Islet precursor cell (in vitro differentiated cells): Measurements from ENCODE around the gene DNAH3.

Experiments
- DNase-seq: peaks from one replicate; pipeline ENCODE4 v3.0.0-alpha.2; 2018

The DNAH3 gene

DNA sequence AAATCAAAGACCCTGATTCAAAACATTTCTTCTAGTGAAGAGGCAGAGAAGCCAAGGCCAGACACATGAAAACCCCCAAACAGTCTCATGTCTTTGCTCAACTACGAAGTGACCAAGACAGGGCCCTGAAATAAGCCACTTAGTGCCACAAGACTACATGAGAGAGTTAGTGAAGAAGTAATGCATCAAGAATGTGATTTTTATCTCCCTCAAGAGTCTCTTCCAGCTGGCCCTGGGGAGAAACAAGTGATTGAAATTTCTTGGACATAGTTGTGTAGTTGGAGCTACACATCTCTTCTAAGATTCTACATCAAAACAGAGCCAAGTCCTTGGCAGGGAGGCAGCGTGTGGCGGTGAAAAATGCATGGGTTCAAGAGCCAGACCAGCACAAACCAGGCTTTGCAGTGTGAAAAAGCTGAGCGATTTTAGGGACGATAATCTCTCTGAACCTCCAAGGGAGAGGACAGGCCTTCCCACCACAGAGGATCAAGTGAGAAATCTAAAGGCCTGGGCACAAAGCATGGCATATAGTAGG lies 219.5 kb downstream of the DNAH3 start:
- DNase-seq, result peak; percentile 55

- no peak for DNase-seq
Measured at GRCh38 chr16:20930365-20930690, 220.3 kb downstream of the DNAH3 start.

- DNase-seq, result peak; percentile 64
Measured at GRCh38 chr16:20929676-20930364, 220.8 kb downstream of the DNAH3 start.

- DNase-seq, result no peak
Measured at GRCh38 chr16:20928774-20929411, 221.8 kb downstream of the DNAH3 start.

DNA sequence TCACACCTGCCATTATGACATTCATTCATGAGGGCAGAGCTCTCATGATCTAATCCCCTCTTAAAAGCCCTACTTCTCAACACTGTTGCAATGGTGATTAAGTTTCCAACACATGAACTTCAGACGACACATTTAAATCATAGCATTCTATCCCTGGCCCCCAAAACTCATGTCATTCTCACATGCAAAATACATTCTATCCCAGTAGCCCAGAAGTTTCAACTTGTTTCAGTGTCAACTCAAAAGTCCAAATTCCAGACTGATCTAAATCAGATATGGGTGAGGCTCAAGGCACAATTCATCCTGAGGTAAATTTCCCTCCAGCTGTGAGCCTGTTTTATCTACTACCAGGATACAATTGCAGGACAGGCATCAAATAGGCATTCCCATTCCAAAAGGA lies 224.9 kb downstream of the DNAH3 start:
- DNase-seq, result no peak

DNA sequence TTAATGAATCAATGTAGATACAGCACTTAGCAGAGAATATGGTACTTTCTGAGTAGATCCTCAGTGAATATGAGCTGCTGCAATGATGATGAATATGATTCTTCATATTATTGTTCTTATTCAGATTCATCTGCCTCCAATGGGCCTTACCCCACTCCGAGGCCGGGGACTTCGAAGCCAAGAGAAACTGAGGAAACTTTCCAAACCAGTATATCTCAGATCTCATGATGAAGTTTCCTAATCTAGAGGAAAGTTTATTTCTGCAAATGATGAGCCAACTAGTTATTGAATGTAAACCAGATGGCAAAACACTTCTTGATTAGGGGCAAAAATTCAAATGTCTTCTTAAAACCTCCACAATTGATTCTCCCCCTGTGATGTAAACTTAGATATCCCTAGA lies 226.8 kb downstream of the DNAH3 start:
- DNase-seq, result no peak

DNA sequence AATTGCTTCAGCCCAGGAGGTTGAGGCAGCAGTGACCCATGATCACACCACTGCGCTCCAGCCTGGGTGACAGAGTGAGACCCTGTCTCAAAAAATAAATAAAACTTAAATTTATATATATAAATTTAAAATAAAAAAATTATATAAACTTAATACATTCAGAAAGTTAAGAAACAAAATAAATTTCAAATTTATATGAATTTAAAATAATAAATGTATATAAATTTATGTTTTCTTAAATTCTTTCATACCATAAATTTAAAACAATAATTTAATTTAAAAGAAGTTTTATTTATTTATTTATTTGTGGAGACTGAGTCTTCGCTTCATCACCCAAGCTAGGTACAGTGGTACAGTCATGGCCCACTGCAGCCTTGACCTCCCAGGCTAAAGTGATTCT lies 229.8 kb downstream of the DNAH3 start:
- no peak for DNase-seq

- no peak for DNase-seq
Measured at GRCh38 chr16:20920091-20920490, 230.6 kb downstream of the DNAH3 start.

DNA sequence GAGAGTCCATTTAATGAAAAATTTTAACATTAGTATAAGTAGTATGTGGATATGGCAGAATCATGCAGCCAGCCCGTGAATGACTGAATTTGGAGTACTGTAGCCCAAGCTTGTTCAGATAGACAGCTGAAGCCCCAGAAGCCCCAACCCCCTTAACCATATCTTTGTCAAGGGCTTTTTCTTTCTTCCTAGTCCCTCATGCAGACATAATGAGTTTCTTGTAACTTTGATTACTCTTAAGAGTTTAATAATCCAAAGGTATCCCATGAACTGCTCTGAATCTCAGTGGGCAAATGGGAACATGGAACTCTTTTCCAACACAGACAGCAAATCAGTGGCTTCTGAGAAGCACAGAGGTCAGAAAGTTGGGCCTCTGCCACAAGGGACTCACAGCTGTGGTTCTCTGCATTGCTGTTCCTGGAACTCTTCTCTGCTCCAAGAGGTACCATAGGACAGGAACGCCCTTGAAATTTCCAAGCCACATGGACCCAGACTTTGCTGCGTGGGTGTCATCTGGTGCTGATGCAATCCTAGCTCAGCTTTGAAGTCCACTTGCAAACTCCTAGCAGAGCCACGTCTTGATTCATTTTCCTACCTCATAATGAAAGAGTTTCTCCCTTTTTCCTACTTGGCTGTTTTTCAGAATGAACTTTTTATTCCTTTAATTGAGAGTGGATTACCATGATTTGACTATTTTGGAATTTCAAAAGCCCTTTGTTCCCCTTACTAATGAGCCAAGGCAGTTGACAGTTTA lies 232.0 kb downstream of the DNAH3 start:
- DNase-seq, result no peak

DNA sequence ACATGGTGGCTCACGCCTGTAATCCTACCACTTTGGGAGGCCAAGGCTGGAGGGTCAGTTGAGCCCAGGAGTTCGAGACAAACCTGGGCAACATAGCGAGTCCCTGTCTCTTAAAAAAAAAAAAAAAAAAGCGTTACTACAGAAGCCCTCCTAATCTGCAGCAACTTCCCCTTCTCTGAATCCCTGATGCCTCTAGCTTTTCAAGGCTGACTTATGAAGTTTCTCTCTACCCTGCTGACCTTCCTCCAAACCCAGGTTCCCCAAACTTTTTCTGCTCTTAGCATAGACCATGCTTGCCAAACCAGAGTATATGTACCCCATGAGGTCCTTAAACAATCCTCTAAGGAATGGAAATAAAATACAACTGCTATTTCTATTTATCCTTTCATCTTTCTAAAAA lies 233.7 kb downstream of the DNAH3 start:
- DNase-seq, result no peak

DNA sequence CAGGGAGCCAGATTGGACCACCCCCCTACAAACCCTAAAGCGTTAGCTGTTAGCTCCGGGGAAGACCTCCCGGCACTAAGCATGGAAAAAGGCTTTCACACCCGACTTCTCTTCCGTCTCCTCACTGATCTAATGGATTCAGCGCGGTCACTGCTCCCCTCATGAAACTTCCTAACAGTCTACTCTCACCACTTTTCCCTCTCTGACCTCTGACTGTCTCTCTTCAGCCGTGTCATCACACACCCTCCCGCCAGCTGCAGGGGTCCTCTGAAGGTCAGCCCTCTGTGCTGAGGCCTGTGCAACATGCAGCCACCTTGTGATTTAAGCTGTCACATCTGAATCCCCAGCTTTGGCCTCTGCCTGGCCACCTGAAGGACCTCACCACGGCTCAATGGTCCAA lies 234.4 kb downstream of the DNAH3 start:
- DNase-seq, result no peak

DNA sequence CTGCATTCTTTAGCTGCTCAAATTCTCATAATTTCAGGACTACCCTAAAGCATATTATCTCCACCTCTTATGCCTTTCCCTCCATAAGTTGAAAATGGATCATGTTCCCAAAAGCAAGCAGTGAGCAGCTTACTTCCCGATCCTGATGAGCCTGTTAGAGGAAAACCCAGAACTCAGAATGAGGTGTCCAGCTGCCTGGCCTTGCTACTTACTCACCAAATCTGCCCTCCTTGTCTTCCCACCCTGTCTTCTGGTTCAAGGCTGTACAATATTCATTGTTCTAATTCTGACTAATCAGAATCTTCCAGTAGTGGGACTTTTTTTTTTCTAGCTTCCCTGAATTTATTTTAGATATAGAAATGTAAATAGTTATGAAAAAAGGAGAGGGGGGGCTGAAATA lies 239.3 kb downstream of the DNAH3 start:
- no peak for DNase-seq

DNA sequence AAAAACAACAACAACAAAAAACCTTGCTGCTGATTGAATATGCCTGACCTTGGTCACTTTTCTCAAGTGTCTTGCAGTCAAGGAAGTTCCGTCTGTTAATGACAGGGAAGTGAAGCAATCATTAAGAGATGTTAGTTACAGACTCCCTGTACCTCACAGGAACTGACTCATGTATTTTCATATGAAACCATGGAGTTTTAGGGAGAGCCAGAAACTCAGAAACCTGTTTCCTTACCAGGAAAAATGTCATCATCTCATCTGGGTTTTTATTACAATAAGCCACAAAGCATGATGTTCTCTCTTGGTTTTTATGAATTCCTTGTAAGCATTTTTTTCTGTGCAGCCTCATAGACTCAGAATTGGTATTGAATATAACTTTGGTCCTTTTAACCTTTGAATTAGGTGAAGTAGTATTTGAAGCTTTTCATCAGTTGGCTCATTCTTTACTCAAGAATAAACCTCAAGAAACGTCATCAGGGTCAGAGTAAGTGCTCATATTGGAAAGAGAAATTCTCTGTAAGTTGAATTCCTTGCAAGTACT lies 239.8 kb downstream of the DNAH3 start:
- no peak for DNase-seq

GRCh38 chr16:20906341-20907255 lies 244.0 kb downstream of the DNAH3 start:
- no peak for DNase-seq

- DNase-seq, result no peak
Measured at GRCh38 chr16:20905576-20905975, 245.1 kb downstream of the DNAH3 start.

DNA sequence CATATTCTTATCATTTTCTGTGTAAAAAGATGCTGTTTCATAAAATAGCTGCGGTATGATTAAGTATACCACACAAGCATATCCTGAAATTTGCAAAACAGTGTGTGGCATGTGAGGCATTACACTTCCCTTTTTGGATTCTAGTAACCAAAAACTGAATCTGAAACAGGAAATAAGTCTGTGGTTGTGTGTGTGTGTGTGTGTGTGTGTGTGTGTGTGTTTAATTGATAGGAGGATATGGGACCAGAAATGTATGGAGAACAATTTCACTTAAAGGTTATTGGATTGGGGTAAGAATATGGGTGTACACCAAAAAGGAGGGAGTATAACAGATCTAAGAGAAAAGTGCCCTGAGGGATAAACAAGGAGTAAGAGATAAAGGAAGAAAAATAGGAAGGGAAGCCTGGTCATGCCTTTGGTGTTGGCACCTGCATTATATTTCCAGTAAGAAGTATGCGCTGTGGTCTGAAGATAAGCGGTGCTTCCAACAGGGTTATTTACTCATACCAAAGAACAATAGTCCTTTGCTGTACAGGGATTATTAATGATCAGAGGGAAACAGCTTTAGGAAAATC lies 246.1 kb downstream of the DNAH3 start:
- no peak for DNase-seq

- DNase-seq, result no peak
Measured at GRCh38 chr16:20903899-20904506, 246.6 kb downstream of the DNAH3 start.

DNA sequence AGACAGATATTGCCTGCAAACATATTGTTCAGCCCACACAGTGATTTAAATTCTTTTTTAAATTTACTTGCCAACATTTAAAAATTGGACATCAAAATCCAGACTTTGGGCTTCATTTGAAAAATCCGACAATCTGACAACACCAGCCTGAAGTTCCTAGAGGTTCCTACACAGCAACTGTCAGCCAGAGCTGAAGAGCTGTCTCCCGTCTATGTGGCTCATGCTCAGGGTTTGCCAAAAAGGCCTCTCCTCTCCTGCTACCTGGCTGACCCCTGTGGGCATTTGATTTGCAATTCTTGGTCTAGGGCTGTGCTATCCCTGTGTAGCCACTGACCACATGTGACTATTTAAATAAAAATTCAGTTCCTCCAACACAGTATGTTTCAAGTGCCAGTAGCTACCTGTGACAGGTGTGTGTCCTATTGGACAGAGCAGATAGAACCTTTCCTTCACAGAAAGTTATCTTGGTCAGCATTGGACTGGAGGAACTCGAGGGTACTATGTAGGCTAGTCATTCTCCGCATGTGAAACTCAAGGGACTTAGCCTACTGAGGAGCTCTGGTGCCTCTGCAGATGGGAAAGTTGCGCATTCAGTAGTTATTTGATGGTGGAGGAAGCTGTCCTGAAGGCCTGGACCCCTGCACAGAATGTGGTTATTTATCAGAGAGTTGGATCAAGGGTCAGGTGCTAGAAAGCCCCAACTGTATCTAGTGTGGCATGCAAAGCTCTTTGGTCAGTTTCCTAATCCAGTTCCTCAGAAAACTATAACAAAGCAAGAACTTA lies 247.3 kb downstream of the DNAH3 start:
- DNase-seq, result no peak

DNA sequence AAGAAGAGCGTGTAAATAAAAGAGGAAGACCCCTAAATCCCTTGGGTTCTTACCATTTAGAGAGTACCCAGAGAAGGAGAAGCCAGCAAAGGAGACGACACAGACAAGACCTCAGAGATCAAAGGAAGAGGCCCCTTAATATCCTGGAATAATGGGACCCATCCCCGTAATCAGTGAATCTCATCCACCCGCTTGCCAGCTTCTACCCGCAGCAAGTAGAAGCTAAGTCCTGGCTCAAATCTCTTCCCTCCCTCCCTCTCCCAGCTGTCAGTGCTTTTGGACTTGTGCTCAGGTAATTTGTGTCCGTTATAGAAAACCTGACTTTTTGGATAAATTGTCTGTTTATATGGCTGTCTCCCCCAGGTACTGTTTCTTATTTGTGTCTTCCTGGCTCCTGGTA lies 248.2 kb downstream of the DNAH3 start:
- DNase-seq, result no peak

- DNase-seq, result peak; percentile 90
Measured at GRCh38 chr16:20901436-20902112, 249.1 kb downstream of the DNAH3 start.
